GM10266 (cell line): ENCODE measurements around the gene ADIRF.
"Not testable (repeated sequence)": the region's sequence is repeated elsewhere in the genome, so short reads cannot be mapped to it uniquely, and the experiment has no call there.

Experiments used
- DNase-seq: peaks from one replicate; pipeline ENCODE4 v3.0.0; 2012; ENCODE audit errors: extremely low spot score
- CTCF ChIP-seq: IDR thresholded peaks from 2 replicates; pipeline ENCODE4 v1.5.1; 2012; ENCODE audit warnings: mild to moderate bottlenecking, low read depth; ENCODE audit not compliant: control insufficient read depth, insufficient read depth; ENCODE audit errors: missing control alignments

Gene ADIRF

GRCh38 chr10:86968271-86968993, at the start of gene ADIRF:
TSS of gene ADIRF (plus strand) at chr10:86968482. CDS start at chr10:86968545, 63 bp downstream.
- TF ChIP-seq CTCF: no peak
- DNase-seq: peak; percentile 18

GRCh38 chr10:86922553-86922961, 45.7 kb upstream of the ADIRF start:
- DNase-seq: no peak

GRCh38 chr10:86929468-86930380, 38.6 kb upstream of the ADIRF start:
- no peak for DNase-seq
- TF ChIP-seq CTCF: no peak

More at GRCh38 chr10:86922553-86922961, 45.7 kb upstream of the ADIRF start:
- TF ChIP-seq CTCF: no peak

- no peak for TF ChIP-seq CTCF
- DNase-seq: no peak
These were observed 36.4 kb upstream of the ADIRF start for GRCh38 chr10:86931872-86932271.

GRCh38 chr10:86932674-86933073, 35.6 kb upstream of the ADIRF start:
- DNase-seq: no peak
- TF ChIP-seq CTCF: no peak

- DNase-seq: not testable (repeated sequence)
These were observed 34.0 kb upstream of the ADIRF start for GRCh38 chr10:86934162-86934711.

GRCh38 chr10:86936661-86937501, 31.4 kb upstream of the ADIRF start:
- DNase-seq: no peak
- no peak for TF ChIP-seq CTCF
